T-cell (primary cell): ENCODE results near the gene ARL8B. TPM values are rescaled to one million over a fixed set of nuclear protein-coding genes. Genes with fewer than 3 reads are reported as not detected.

Source experiments
- ATAC-seq, 4 experiments: fragments of 200-7000 bp in 3 of 4; fragments of 150-1000 bp in 1 of 4; cut with Tn5 transposase; replicated peaks in 1 of 4; 1 replicate in 3 of 4; 2 replicates in 1 of 4; pipeline ENCODE4 v1.10.0; 2021; ENCODE audit warnings: moderate library complexity in 3 of 4, mild to moderate bottlenecking in 2 of 4, moderate number of reproducible peaks in 1 of 4
- CTCF ChIA-PET, 2 donors: fragments of 300-600 bp; sonication (Branson Sonifier 250); formaldehyde crosslinking; loops; one replicate each; lab custom pipeline; 2022; ENCODE audit warnings: antibody characterized with exemption in 2 of 2; lab: Charles Lee
- POLR2A ChIA-PET, 2 donors: fragments of 300-600 bp; sonication (Branson Sonifier 250); formaldehyde crosslinking; loops; one replicate each; lab custom pipeline; 2022; ENCODE audit warnings: antibody characterized with exemption in 2 of 2; lab: Charles Lee
- DNase-seq, 35 experiments: peaks; one replicate each; pipeline versions ENCODE4 v3.0.0 to v3.0.0-alpha.2; 2013 to 2023
- H3K27ac ChIP-seq: one replicate; pipeline ENCODE4 v1.5.1; 2013; ENCODE audit warnings: low read length
- H3K27me3 ChIP-seq, 2 experiments: replicated peaks in 1 of 2; 1 replicate in 1 of 2; 2 replicates in 1 of 2; pipeline versions ENCODE4 v1.6.1 to v1.7.0; 2013; ENCODE audit warnings: low read length in 1 of 2, mixed read lengths in 1 of 2; ENCODE audit not compliant: control insufficient read depth in 2 of 2, insufficient read depth in 2 of 2; ENCODE audit errors: extremely low read depth in 1 of 2
- H3K36me3 ChIP-seq, 2 donors: 1 replicate in 1 of 2; 2 replicates in 1 of 2; pipeline versions ENCODE4 v1.6.1 to v1.7.0; 2013; ENCODE audit warnings: low read length in 1 of 2; ENCODE audit not compliant: control insufficient read depth in 2 of 2, insufficient read depth in 1 of 2; ENCODE audit errors: extremely low read depth in 1 of 2
- H3K4me1 ChIP-seq, 2 experiments: 1 replicate in 1 of 2; 2 replicates in 1 of 2; pipeline versions ENCODE4 v1.6.1 to v1.7.0; 2013; ENCODE audit warnings: low read length in 2 of 2, mixed read lengths in 1 of 2; ENCODE audit not compliant: insufficient read depth in 2 of 2, control insufficient read depth in 1 of 2; ENCODE audit errors: extremely low read depth in 1 of 2
- H3K4me3 ChIP-seq, 2 donors: 1 replicate in 1 of 2; 2 replicates in 1 of 2; pipeline versions ENCODE4 v1.5.1 to v1.7.0; 2013; ENCODE audit warnings: mild to moderate bottlenecking in 2 of 2, low read length in 1 of 2, moderate library complexity in 1 of 2; ENCODE audit not compliant: control insufficient read depth in 1 of 2; ENCODE audit errors: extremely low read depth in 1 of 2
- H3K9me3 ChIP-seq: 2 replicates; pipeline ENCODE4 v1.7.0; 2013
- H3K27ac Mint-ChIP-seq, 2 donors: one replicate each; pipeline ENCODE4 v1.8.0; 2020 to 2021; ENCODE audit warnings: mild to moderate bottlenecking in 2 of 2, mixed read lengths in 2 of 2
- H3K27me3 Mint-ChIP-seq, 2 donors: one replicate each; pipeline ENCODE4 v1.8.0; 2021 to 2022; ENCODE audit warnings: mixed read lengths in 2 of 2
- H3K36me3 Mint-ChIP-seq: one replicate; pipeline ENCODE4 v1.8.0; 2021; ENCODE audit warnings: mixed read lengths
- H3K4me1 Mint-ChIP-seq, 3 donors: one replicate each; pipeline ENCODE4 v1.8.0; 2020 to 2022; ENCODE audit warnings: mixed read lengths in 3 of 3, mild to moderate bottlenecking in 1 of 3
- H3K4me3 Mint-ChIP-seq, 3 donors: one replicate each; pipeline ENCODE4 v1.8.0; 2020 to 2022; ENCODE audit warnings: mild to moderate bottlenecking in 3 of 3, mixed read lengths in 3 of 3, moderate library complexity in 3 of 3
- H3K9me3 Mint-ChIP-seq, 3 donors: one replicate each; pipeline ENCODE4 v1.8.0; 2020 to 2022; ENCODE audit warnings: mixed read lengths in 3 of 3
- WGBS: methylation state at CpG from one replicate; pipeline ENCODE4 v1.1.5; 2013; ENCODE audit warnings: missing lambda C conversion rate; ENCODE audit not compliant: insufficient coverage; 5-methylcytosine and 5-hydroxymethylcytosine counted together
- total RNA-seq, 35 experiments: library from RNA in 6 of 35; stranded (reverse) in 6 of 35; fragments of 120-200 nt in 1 of 35; gene quantifications; one replicate each; pipeline versions ENCODE4 v1.2.1 to v1.2.4 and lab custom pipeline; 2013 to 2026

The ARL8B gene
- total RNA-seq, 5 donors from 2014 or later (not counting 1 experiment from before 2014, with no cell fraction given) = 40.6 to 52.6 (median 48.3) TPM

GRCh38 chr3:5115506-5116162 is 6.5 kb upstream of the ARL8B start:
- H3K27ac ChIP-seq = no peak overlapping the region
- CTCF ChIA-PET = interaction anchor here in 1 of 2 donors (0.7 to 1.1 kb wide), 2 partner anchors 8 to 46 kb away, joined by 3 to 5 read pairs; no protein-coding TSS in a partner anchor
- no peaks in the 10 kb centered on the region for H3K36me3 ChIP-seq
- no peaks in the 10 kb centered on the region for H3K4me1 Mint-ChIP-seq
- no peaks in the 10 kb centered on the region for H3K4me1 ChIP-seq
- H3K36me3 Mint-ChIP-seq = no peaks in the 10 kb centered on the region
- no peak for ATAC-seq
- no peaks in the 10 kb centered on the region for H3K9me3 Mint-ChIP-seq
- no peak overlapping the region for H3K4me3 Mint-ChIP-seq
- peaks cover 0 to 2% of the 10 kb centered on the region in 2 experiments for H3K27me3 ChIP-seq
- POLR2A ChIA-PET = no interaction called here
- H3K4me3 ChIP-seq = no peak overlapping the region
- no peaks in the 10 kb centered on the region for H3K27me3 Mint-ChIP-seq
- no peak for DNase-seq
- WGBS = 83% methylated on average over 4 of the region's 6 CpGs
- no peak overlapping the region for H3K27ac Mint-ChIP-seq
- H3K9me3 ChIP-seq = no peaks in the 10 kb centered on the region

- Histone ChIP-seq H3K9me3 (no peaks in the 10 kb centered on the region), H3K4me3 (no peak overlapping the region), H3K4me1 (peaks cover under 1% of the 10 kb centered on the region in 2 experiments), H3K36me3 (no peaks in the 10 kb centered on the region), H3K27me3 (peaks cover 0 to under 1% of the 10 kb centered on the region in 2 experiments), H3K27ac (no peak overlapping the region)
- 75% methylated on average over 3 of the region's 3 CpGs for WGBS
- ChIA-PET CTCF (no interaction called here), POLR2A (interaction anchor here in 1 of 2 donors (0.5 kb wide), 1 partner anchor 65 kb away, joined by 3 read pairs; no protein-coding TSS in a partner anchor)
- H3K9me3 Mint-ChIP-seq = no peaks in the 10 kb centered on the region
- H3K4me1 Mint-ChIP-seq = peaks cover 0 to under 1% (median 0%) of the 10 kb centered on the region in 3 donors
- no peaks in the 10 kb centered on the region for H3K27me3 Mint-ChIP-seq
- H3K27ac Mint-ChIP-seq = no peak overlapping the region
- H3K36me3 Mint-ChIP-seq = no peaks in the 10 kb centered on the region
- no peak overlapping the region for H3K4me3 Mint-ChIP-seq
- no peak for DNase-seq
- no peak for ATAC-seq
These were observed 5.6 kb upstream of the ARL8B start for GRCh38 chr3:5116538-5116937.

GRCh38 chr3:5120446-5120845 is 1.6 kb upstream of the ARL8B start:
- DNase-seq (no peak), ATAC-seq (no peak)
- CTCF ChIA-PET = interaction anchor here (0.7 kb wide), 2 partner anchors 270 to 446 kb away, joined by 3 to 4 read pairs; no protein-coding TSS in a partner anchor
- Mint-ChIP-seq H3K4me1 (peaks cover 27 to 33% (median 28%) of the 10 kb centered on the region in 3 donors), H3K4me3 (no peak overlapping the region), H3K36me3 (no peaks in the 10 kb centered on the region), H3K27me3 (no peaks in the 10 kb centered on the region), H3K27ac (no peak overlapping the region), H3K9me3 (no peaks in the 10 kb centered on the region)
- POLR2A ChIA-PET = no interaction called here
- Histone ChIP-seq H3K4me1 (peaks cover 18 to 28% of the 10 kb centered on the region in 2 experiments), H3K4me3 (no peak overlapping the region), H3K27me3 (no peaks in the 10 kb centered on the region), H3K9me3 (no peaks in the 10 kb centered on the region), H3K36me3 (no peaks in the 10 kb centered on the region), H3K27ac (no peak overlapping the region)
- WGBS = no CpG with 5 or more reads among the region's 3 CpGs

- Mint-ChIP-seq H3K9me3 (no peaks in the 10 kb centered on the region), H3K27me3 (no peaks in the 10 kb centered on the region), H3K4me1 (peaks cover 46 to 50% (median 49%) of the 10 kb centered on the region in 3 donors), H3K36me3 (peaks cover 3% of the 10 kb centered on the region), H3K4me3 (peak overlapping the region; percentile 79 to 92 (median 88)), H3K27ac (peak overlapping the region; percentile 85 to 90)
- DNase-seq (peak in 24 of 35 experiments; percentile 1 to 60 (median 8)), ATAC-seq (peak in 3 of 4 experiments; percentile 3 to 23 (median 4))
- CTCF ChIA-PET = interaction anchor here (0.5 to 2.1 kb wide), 14 partner anchors 8 to 411 kb away, joined by 3 to 8 read pairs (median 3); no protein-coding TSS in a partner anchor
- Histone ChIP-seq H3K4me3 (peak overlapping the region; percentile 98 to 100), H3K27ac (peak overlapping the region; percentile 84), H3K9me3 (no peaks in the 10 kb centered on the region), H3K36me3 (no peaks in the 10 kb centered on the region), H3K27me3 (no peaks in the 10 kb centered on the region), H3K4me1 (peaks cover 18 to 28% of the 10 kb centered on the region in 2 experiments)
- POLR2A ChIA-PET = interaction anchor here (0.7 to 1.6 kb wide), 8 partner anchors 10 to 630 kb away, joined by 3 to 5 read pairs (median 3); partner anchors contain the start of gene ITPR1 (in 1 of the 2)
- WGBS = 4% methylated on average over 24 of the region's 31 CpGs
These were observed 932 bp downstream of the ARL8B start for GRCh38 chr3:5122741-5123706.

- H3K4me3 Mint-ChIP-seq = peak overlapping the region; percentile 72 to 88 (median 79)
- Histone ChIP-seq H3K4me3 (no peak overlapping the region), H3K27me3 (no peaks in the 10 kb centered on the region), H3K27ac (no peak overlapping the region), H3K4me1 (peaks cover 18 to 28% of the 10 kb centered on the region in 2 experiments), H3K36me3 (no peaks in the 10 kb centered on the region), H3K9me3 (no peaks in the 10 kb centered on the region)
- peaks cover 3% of the 10 kb centered on the region for H3K36me3 Mint-ChIP-seq
- 95% methylated on average over 3 of the region's 12 CpGs for whole genome bisulfite sequencing
- H3K27me3 Mint-ChIP-seq = no peaks in the 10 kb centered on the region
- ATAC-seq = no peak
- no peaks in the 10 kb centered on the region for H3K9me3 Mint-ChIP-seq
- ChIA-PET POLR2A (interaction anchor here (0.5 to 1.6 kb wide), 7 partner anchors 9 to 77 kb away, joined by 3 to 5 read pairs (median 3); no protein-coding TSS in a partner anchor), CTCF (interaction anchor here (0.6 to 2.1 kb wide), 13 partner anchors 9 to 412 kb away, joined by 3 to 8 read pairs (median 3); no protein-coding TSS in a partner anchor)
- no peak for DNase-seq
- H3K27ac Mint-ChIP-seq = peak overlapping the region in 1 of 2 donors; percentile 67
- peaks cover 49 to 55% (median 51%) of the 10 kb centered on the region in 3 donors for H3K4me1 Mint-ChIP-seq
These were observed 1.8 kb downstream of the ARL8B start for GRCh38 chr3:5123937-5124336.

GRCh38 chr3:5126586-5126985 is 4.5 kb downstream of the ARL8B start:
- Mint-ChIP-seq H3K9me3 (no peaks in the 10 kb centered on the region), H3K36me3 (peaks cover 10% of the 10 kb centered on the region), H3K4me1 (peaks cover 63 to 69% (median 67%) of the 10 kb centered on the region in 3 donors), H3K4me3 (no peak overlapping the region), H3K27ac (no peak overlapping the region), H3K27me3 (no peaks in the 10 kb centered on the region)
- DNase-seq (no peak), ATAC-seq (no peak)
- Histone ChIP-seq H3K4me1 (peaks cover 17 to 29% of the 10 kb centered on the region in 2 experiments), H3K9me3 (no peaks in the 10 kb centered on the region), H3K4me3 (no peak overlapping the region), H3K27ac (no peak overlapping the region), H3K36me3 (no peaks in the 10 kb centered on the region), H3K27me3 (no peaks in the 10 kb centered on the region)
- ChIA-PET POLR2A (no interaction called here), CTCF (no interaction called here)
